ENCODE results near the gene ARFRP1. TPM values are rescaled to one million over a fixed set of nuclear protein-coding genes. Genes with fewer than 3 reads are reported as not detected.

Gene ARFRP1
- total RNA-seq, 4 donors from 2014 or later, result 26.9 to 35.1 (median 27.8) TPM

DNA sequence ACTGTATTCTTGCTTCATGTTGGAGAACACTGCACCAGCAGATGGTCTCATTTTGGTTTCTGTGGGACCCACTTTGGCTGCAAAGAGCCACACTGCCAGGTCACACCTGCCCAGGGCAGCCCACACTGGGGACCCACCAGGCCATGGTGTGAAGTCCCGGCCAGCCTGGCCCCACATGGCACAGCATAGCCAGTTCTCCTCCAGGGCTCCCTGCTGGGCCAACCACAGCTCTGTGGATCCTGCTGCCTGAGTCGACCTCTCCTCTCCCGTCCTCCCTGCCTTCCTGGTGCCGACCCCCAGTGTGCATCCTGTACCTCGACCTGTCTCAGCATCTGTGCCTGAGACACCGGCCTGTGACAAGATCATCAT is 3.0 kb downstream of the ARFRP1 start:
- H3K9me3 ChIP-seq, result no peaks in the 10 kb centered on the region
- DNase-seq (no peak), ATAC-seq (no peak)
- H3K4me3 ChIP-seq, result no peak overlapping the region
- in situ Hi-C loops (cut with MboI; ENCODE audit: low sequenced_read_pairs in 4 of 4), result no loop called here
- no peak overlapping the region for H3K27ac ChIP-seq
- H3K36me3 ChIP-seq, result peaks cover 0 to 31% of the 10 kb centered on the region in 2 donors
- intact Hi-C loops (cut with DNase I; ENCODE audit: low total_unique reads), result no loop called here
- H3K4me1 ChIP-seq, result peaks cover 11 to 23% of the 10 kb centered on the region in 2 donors
- no peak for TF ChIP-seq POLR2A (IDR thresholded peaks at IDR 0.05)
- TF ChIP-seq, protein P1, sequence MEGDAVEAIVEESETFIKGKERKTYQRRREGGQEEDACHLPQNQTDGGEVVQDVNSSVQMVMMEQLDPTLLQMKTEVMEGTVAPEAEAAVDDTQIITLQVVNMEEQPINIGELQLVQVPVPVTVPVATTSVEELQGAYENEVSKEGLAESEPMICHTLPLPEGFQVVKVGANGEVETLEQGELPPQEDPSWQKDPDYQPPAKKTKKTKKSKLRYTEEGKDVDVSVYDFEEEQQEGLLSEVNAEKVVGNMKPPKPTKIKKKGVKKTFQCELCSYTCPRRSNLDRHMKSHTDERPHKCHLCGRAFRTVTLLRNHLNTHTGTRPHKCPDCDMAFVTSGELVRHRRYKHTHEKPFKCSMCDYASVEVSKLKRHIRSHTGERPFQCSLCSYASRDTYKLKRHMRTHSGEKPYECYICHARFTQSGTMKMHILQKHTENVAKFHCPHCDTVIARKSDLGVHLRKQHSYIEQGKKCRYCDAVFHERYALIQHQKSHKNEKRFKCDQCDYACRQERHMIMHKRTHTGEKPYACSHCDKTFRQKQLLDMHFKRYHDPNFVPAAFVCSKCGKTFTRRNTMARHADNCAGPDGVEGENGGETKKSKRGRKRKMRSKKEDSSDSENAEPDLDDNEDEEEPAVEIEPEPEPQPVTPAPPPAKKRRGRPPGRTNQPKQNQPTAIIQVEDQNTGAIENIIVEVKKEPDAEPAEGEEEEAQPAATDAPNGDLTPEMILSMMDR (IDR thresholded peaks at IDR 0.05 in 4 of 5, conservative IDR thresholded peaks at IDR 0.05 in 1 of 5), result no peak
- no peaks in the 10 kb centered on the region for H3K27me3 ChIP-seq

DNA sequence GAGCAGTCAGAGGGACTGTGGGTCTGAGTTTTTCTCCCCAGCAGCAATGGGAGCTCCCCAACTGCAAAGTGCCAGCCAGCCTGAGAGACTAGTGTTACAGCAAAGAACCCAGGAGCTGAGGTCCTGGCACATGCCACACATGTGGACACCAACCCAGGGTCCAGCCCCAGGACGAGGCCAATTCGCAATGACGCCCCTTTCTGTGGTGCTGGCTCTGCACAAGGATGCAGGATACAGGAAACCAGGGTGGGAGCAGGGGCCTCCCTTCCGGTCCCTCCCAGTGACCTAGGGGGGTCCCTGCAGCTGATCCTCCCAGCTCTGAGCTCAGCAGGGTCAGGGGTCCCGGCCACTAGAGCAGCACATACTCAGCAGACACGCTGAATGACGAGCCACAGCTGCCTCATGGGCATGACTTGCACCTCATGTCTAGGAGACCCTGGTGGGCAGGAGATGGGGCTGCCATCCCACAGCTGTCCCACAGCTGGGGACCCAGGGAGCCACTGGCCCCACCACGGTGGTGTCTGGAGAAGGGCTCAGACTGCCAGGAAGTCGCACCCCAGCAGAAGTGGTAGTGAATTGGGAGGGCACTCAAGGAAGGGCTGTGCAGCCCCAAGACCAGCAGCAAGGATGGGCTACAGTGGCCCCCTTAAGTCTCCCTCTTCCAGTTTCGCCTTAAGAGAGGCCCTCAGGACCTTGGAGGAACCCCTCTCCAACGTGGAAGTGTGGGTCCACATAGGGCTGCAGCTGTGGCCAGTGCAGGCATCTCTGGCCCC is 3.6 kb downstream of the ARFRP1 start:
- H3K9me3 ChIP-seq, result no peaks in the 10 kb centered on the region
- DNase-seq, result no peak
- no peak overlapping the region for H3K27ac ChIP-seq
- peaks cover 0 to 25% of the 10 kb centered on the region in 2 donors for H3K36me3 ChIP-seq
- H3K4me3 ChIP-seq, result no peak overlapping the region
- H3K27me3 ChIP-seq, result no peaks in the 10 kb centered on the region
- TF ChIP-seq POLR2A (IDR thresholded peaks at IDR 0.05), result no peak
- TF ChIP-seq, protein P1 (IDR thresholded peaks at IDR 0.05 in 4 of 5, conservative IDR thresholded peaks at IDR 0.05 in 1 of 5), result no peak
- in situ Hi-C loops (cut with MboI; ENCODE audit: low sequenced_read_pairs in 4 of 4), result no loop called here
- ATAC-seq, result no peak
- intact Hi-C loops (cut with DNase I; ENCODE audit: low total_unique reads), result no loop called here
- H3K4me1 ChIP-seq, result peaks cover 15 to 24% of the 10 kb centered on the region in 2 donors

DNA sequence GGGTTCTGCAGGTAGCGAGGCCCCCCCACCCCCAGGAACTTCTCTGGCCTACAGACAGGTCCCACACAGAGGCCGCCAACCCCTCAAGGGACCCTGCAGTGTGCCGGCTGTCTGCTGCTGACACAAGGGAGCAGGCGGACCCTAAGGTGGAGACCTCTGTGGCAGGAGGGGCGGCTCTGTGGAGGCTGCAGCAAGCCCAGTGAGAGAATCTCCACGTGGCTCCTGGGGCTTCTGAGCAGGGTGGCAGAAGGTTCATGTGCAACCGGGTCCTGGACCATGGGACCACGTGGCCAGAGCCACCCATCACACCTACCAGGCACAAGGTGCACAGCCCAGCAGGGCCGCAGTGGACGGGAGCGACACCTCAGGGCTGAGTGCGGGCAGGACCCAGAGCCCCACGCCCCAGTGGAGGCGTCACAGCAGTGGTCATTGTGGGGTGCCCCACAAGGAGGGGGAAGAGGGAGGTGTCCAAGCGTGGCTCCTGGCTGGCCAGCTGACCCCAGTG is 4.3 kb downstream of the ARFRP1 start:
- Histone ChIP-seq H3K27ac (no peak overlapping the region), H3K4me1 (peaks cover 21 to 24% of the 10 kb centered on the region in 2 donors), H3K9me3 (no peaks in the 10 kb centered on the region), H3K27me3 (no peaks in the 10 kb centered on the region), H3K4me3 (no peak overlapping the region), H3K36me3 (peaks cover 0 to 24% of the 10 kb centered on the region in 2 donors)
- TF ChIP-seq, protein P1 (IDR thresholded peaks at IDR 0.05 in 4 of 5, conservative IDR thresholded peaks at IDR 0.05 in 1 of 5), result no peak
- ATAC-seq (no peak), DNase-seq (no peak)
- intact Hi-C loops (cut with DNase I; ENCODE audit: low total_unique reads) (no loop called here), in situ Hi-C loops (cut with MboI; ENCODE audit: low sequenced_read_pairs in 4 of 4) (no loop called here)

DNA sequence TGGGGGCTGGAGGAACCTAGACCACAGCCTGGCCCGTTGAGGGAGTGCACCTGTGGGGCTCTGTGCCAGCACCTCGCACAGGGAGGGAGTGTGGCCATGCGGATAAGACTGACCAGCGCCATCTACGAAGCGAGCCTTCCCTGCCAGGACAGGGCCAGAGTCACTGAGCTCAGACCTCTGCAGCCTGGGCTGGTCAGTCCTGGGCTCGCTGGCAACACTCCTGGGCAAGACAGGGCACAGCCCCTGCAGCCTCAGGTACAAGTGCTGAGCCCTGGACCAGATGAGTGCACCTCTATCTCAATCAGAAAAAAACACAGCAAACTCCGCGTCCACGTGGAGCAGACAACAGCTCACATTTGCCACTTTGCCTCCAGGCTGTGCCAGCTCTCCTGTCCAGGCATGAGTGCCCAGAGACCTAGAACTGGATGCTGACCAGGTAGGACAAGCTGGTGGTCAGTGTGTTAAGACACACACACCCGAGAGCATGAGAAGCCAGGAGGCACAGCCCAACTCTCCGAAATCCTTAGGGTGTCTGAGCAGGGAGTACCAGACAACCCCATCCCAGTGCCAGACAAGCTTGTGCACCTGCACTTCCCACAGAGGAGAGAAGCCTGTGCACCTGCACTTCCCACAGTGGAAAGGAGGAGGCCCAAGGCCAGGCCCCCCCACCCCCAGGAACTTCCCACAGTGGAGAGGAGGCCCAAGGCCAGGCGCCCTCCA is 4.9 kb downstream of the ARFRP1 start:
- peaks cover 0 to 24% of the 10 kb centered on the region in 2 donors for H3K36me3 ChIP-seq
- peaks cover 23 to 26% of the 10 kb centered on the region in 2 donors for H3K4me1 ChIP-seq
- DNase-seq (no peak), ATAC-seq (no peak)
- intact Hi-C loops (cut with DNase I; ENCODE audit: low total_unique reads), result no loop called here
- TF ChIP-seq, protein P1 (IDR thresholded peaks at IDR 0.05 in 4 of 5, conservative IDR thresholded peaks at IDR 0.05 in 1 of 5), result no peak
- no peak for TF ChIP-seq POLR2A (IDR thresholded peaks at IDR 0.05)
- H3K9me3 ChIP-seq, result no peaks in the 10 kb centered on the region
- H3K4me3 ChIP-seq, result no peak overlapping the region
- H3K27me3 ChIP-seq, result no peaks in the 10 kb centered on the region
- H3K27ac ChIP-seq, result no peak overlapping the region
- in situ Hi-C loops (cut with MboI; ENCODE audit: low sequenced_read_pairs in 4 of 4), result no loop called here

Measured in gastrocnemius medialis (tissue), 4 donors.